Measurements from ENCODE around the gene NIPAL1.

- TF ChIP-seq CTCF (IDR thresholded peaks at IDR 0.05; ENCODE audit: borderline replicate concordance, extremely low read depth, low read length, poor library complexity, severe bottlenecking) (no peak), EZH2 (IDR thresholded peaks at IDR 0.05; ENCODE audit: borderline replicate concordance, low read depth, low read length, severe bottlenecking) (no peak)
Measured at GRCh38 chr4:48037117-48037462, 20.5 kb downstream of the NIPAL1 start.

All from DND-41 (cell line).